Measurements from ENCODE around the gene GNG13.
"Not testable (repeated sequence)": the region's sequence is repeated elsewhere in the genome, so short reads cannot be mapped to it uniquely, and the experiment has no call there.

Gene GNG13

GRCh38 chr16:776824-777223 lies 23.7 kb downstream of the GNG13 start:
- DNase-seq, result no peak

DNA sequence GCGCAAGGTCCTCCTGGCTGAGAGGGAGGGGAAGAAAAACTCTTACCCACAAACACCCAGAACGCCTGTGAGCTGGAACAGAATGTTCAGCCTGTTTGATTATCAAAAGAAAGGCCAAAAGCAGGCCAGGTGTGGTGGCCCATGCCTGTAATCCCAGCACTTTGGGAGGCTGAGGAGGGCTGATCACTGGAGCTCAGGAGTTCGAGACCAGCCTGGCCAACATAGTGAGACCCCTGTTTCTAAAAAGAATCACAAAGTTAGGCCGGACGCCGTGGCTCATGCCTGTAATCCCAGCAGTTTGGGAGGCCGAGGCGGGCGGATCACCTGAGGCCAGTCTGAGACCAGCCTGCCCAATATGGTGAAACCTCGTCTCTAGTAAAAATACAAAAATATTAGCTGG lies 24.2 kb downstream of the GNG13 start:
- not testable (repeated sequence) for DNase-seq

DNA sequence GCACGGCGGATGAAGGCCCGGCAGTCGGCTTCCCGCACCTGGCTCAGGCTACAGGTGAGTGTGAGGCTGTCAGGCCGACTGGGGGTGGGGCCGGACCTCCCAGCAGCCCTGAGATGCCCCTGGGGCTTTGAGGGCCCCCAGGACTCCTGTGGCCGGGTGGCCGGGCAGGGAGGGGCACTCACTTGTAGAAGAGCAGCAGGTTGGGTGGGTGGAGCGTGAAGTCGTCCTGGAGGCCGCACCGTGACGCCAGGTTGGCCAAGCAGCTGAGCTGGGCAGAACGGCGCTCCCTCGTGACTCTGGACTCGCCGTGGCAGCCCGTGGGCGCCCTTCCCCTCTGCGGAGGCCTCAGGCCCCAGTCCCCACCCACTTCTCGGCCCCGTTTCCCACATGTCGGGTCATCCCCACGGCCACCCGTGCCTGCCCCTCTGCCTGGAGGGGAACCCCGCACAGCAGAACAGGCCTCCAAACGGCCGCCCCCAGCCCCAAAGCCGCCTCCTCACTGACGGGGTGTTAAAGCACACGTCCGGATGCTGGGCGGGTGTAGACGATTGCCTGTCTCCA lies 25.2 kb downstream of the GNG13 start:
- DNase-seq, result no peak

GRCh38 chr16:774086-775001 lies 26.2 kb downstream of the GNG13 start:
- DNase-seq, result no peak

DNA sequence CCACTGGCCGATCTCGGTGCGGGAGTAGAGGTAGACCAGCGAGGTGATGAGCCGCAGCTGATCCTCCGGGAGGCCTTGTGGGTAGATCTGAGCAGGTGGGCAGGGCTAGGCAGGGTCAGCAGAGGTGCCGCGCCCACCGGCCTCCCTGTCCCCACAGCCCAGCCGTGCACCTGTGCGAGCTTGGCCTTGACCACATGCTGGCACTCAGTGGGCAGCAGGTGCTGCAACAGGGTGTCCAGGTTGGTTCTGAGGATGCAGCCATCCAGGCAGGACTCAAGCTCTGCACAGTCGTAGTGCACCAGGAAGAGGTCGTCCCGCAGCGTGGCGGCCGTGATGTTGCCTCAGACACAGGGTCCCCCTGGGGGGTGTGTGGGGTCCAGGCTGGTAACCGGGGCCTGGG lies 27.6 kb downstream of the GNG13 start:
- DNase-seq, result no peak

DNA sequence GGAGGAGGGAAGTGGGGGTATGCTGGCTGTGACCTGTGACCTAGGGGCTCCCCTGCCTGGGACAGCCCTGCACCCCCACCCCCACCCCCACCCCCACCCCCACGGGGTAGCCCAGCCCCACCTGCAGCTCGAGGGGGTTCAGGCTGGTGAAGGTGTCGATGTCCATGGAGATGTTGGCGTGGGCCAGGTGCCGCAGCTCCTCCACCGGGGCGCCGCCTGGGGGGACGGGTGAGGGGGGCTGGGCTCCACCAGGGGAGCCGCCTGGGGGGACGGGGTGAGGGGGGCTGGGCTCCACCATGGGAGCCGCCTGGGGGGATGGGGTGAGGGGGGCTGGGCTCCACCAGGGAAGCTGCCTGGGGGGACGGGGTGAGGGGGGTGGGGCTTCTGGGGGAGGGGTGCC lies 30.1 kb downstream of the GNG13 start:
- no peak for DNase-seq

GRCh38 chr16:769934-770333 lies 30.6 kb downstream of the GNG13 start:
- no peak for DNase-seq

GRCh38 chr16:769184-769784 lies 31.2 kb downstream of the GNG13 start:
- no peak for DNase-seq

DNA sequence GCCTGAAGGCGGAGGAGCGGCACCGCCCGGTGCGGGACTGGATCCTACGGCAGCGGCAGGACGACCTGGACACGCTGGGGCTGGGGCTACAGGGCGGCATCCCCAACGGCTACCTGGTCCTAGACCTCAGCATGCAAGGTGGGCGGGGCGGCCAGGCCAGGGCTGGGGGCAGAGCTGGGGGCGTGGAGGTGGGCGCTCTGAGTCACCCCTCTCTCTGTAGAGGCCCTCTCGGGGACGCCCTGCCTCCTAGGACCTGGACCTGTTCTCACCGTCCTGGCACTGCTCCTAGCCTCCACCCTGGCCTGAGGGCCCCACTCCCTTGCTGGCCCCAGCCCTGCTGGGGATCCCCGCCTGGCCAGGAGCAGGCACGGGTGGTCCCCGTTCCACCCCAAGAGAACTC lies 32.1 kb downstream of the GNG13 start:
- no peak for DNase-seq

- DNase-seq, result no peak
These were observed 32.7 kb downstream of the GNG13 start for GRCh38 chr16:767743-768235.

DNA sequence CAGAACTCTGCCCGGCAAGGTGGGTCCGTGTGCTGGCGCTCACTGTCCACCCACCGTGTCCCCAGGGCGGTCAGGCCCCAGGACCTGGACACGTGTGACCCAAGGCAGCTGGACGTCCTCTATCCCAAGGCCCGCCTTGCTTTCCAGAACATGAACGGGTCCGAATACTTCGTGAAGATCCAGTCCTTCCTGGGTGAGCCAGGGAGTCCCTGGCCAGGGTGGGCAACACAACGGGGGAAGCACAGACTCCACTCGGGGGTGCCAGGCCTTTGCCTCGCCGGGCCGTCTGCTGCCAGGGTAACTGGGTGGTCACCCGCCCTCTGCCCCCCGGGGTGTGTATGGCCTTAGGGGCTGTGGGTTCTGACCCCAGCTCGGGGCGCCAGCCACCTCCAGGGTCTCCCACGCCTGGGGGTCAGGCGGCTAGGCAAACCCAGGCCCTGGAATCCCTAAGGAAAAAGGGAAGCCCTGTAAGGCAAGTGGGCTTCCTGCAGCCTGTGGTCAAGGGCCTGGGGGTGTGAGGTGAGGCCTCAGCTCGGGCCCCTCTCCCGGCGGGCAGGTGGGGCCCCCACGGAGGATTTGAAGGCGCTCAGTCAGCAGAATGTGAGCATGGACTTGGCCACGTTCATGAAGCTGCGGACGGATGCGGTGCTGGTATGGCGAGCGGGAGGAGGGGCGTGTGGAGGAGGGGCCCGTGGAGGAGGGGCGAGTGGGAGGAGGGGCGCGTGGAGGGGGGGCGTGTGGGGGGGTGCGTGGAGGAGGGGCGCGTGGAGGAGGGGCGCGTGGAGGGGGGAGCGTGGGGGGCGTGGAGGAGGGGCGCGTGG lies 33.5 kb downstream of the GNG13 start:
- no peak for DNase-seq

GRCh38 chr16:766008-766819 lies 34.3 kb downstream of the GNG13 start:
- no peak for DNase-seq

DNA sequence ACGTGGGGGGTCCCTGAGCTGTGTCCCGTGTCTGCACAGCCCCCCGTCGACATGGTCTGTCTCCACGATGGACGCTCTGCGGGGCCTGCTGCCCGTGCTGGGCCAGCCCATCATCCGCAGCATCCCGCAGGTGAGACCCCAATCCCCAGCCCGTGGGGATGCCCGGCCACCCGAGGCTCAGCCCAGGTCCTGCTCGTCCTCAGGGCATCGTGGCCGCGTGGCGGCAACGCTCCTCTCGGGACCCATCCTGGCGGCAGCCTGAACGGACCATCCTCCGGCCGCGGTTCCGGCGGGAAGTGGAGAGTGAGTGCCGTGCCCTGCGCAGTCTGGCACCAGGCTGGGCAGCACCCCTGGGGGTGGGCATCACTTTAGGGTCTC lies 35.1 kb downstream of the GNG13 start:
- DNase-seq, result no peak

DNA sequence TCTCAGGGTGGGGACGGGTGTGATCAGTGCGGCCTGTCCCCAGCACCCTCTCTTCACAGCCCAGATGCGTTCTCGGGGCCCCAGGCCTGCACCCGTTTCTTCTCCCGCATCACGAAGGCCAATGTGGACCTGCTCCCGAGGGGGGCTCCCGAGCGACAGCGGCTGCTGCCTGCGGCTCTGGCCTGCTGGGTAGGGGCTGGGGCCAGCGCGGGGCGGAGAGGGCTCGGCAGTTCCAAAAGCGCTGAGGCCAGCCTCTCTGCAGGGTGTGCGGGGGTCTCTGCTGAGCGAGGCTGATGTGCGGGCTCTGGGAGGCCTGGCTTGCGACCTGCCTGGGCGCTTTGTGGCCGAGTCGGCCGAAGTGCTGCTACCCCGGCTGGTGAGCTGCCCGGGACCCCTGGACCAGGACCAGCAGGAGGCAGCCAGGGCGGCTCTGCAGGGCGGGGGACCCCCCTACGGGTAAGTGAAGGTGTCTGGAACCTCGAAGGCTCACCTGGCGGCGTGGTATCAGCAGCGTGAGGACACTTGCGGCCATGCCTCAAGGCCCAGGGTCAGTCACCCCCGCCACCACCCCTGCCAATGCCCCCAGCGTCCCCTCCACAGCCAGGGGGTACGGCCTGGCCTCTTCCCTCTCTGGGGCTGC lies 35.6 kb downstream of the GNG13 start:
- DNase-seq, result no peak

DNA sequence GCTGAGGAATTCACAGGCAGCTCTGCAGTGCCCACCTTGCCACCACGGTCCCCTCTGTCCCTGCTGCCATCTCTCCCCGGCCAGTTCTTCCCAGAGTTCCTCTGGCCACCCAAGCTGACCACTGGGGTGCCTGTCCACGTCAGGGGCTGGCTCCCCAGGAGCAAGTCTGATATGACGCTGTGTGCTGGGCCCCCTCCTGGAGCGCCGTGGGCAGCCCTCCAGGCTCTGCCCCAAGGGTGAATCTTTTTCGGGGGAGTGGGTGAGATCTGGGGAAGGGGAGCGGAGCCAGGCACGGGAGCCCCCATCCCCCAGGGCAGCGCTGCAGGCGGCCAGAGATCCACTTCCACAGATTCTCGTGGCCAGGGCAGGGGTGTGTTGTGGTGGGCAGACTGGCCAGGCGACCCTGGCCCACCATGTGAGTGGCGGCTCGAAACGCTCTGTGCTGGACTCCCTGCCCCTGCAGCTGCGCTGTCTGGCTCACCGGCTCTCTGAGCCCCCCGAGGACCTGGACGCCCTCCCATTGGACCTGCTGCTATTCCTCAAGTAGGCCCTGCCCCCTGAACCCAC lies 36.3 kb downstream of the GNG13 start:
- DNase-seq, result no peak

DNA sequence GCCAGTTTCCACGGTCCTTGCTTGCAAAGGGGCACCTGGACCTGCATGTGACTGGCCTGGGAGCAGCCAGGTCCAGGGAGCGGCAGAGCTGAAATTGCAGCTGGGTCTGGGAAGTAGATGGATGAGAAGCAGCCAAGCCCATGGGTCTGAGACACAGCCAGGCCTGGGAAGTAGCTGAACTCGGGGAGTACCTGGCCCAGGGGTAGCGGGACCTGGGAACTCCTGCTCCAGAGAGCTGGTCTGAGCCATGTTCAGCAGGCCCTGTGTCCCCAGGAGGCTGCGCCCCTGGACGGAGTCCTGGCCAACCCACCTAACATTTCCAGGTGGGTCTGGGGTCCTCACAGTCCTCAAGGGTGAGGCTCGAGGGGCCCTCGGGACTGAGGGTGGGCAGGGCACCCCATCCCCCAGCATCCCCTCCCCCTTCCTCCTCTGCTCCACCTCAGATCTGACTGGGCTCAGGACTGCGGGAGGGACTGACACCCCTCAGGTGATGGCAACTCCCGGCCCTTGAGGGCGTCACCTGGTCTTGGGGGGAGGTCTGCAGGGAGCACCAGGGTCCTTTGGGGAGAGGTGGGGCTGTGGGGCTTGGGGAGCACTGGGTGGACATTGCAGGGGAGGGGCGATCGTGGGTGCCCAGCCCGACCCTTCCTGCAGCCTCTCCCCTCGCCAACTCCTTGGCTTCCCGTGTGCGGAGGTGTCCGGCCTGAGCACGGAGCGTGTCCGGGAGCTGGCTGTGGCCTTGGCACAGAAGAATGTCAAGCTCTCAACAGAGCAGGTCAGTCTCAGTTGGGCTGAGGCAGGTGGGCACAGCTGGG lies 37.0 kb downstream of the GNG13 start:
- no peak for DNase-seq

DNA sequence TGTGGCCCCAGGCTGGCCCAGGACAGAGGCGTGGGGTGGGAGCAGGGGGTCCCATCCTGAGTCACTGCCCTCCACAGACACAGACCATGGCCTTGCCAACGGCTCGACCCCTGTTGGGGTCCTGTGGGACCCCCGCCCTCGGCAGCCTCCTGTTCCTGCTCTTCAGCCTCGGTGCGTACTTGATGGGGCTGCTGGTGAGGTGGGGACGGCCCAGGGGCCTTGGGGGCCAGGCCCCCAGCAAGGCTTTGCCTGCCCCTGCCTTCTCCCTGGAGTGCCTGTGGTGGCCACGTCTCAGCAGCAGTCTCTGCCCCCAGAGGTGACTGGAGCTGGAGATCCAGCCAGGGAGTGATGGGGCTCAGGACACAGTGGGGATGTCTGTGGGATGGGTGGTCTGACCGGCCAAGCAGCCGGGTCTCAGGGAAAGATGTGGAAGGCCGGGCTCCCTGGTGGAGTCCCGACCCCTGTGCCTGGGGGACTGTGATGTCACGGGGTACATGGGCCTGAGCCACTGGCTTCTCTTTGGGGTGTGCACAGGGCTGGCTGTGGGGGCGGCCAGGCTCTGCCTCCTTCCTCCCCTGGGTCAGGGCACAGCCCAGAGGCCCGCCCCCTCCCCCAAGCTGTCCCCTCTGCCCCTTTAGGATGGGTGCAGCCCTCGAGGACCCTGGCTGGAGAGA lies 37.8 kb downstream of the GNG13 start:
- DNase-seq, result no peak

GRCh38 chr16:761625-762513 lies 38.7 kb downstream of the GNG13 start:
- no peak for DNase-seq

All from cortex of kidney (tissue), 1 donor.